DND-41 (cell line): ENCODE results near the gene PCF11.
A peak's percentile ranks its signal among the peaks of the same experiment; 100 is the strongest.
"Not testable (repeated sequence)": the region's sequence is repeated elsewhere in the genome, so short reads cannot be mapped to it uniquely, and the experiment has no call there.

Source experiments
- ATAC-seq: fragments of 200-7000 bp; cut with Tn5 transposase; 3 replicates; pipeline ENCODE4 v1.9.1; 2021; ENCODE audit warnings: low read depth; ENCODE audit not compliant: insufficient read depth
- DNase-seq: peaks from one replicate; pipeline ENCODE4 v3.0.0-alpha.2; 2020
- H2AFZ ChIP-seq: 2 replicates; pipeline ENCODE4 v1.6.0; 2012; ENCODE audit warnings: low read depth, low read length
- H3K27ac ChIP-seq: 2 replicates; pipeline ENCODE4 v1.5.1; 2012; ENCODE audit warnings: low read length, inconsistent platforms
- H3K27me3 ChIP-seq: fragments of 200-600 bp; sonication (generic); 2 replicates; pipeline ENCODE4 v1.6.0; 2012; ENCODE audit warnings: low read length, mild to moderate bottlenecking, inconsistent platforms; ENCODE audit not compliant: insufficient read depth, poor library complexity
- H3K36me3 ChIP-seq: 2 replicates; pipeline ENCODE4 v1.5.1; 2012; ENCODE audit warnings: low read length, inconsistent platforms; ENCODE audit not compliant: insufficient read depth
- H3K4me1 ChIP-seq: 2 replicates; pipeline ENCODE4 v1.5.1; 2012; ENCODE audit warnings: mild to moderate bottlenecking, low read length; ENCODE audit not compliant: insufficient read depth
- H3K4me2 ChIP-seq: 2 replicates; pipeline ENCODE4 v1.6.0; 2012; ENCODE audit warnings: mild to moderate bottlenecking, moderate library complexity, low read length, inconsistent platforms; ENCODE audit not compliant: insufficient read depth
- H3K4me3 ChIP-seq, 2 experiments: fragments of 200-600 bp in 1 of 2; shearing (Covaris generic) in 1 of 2; 2 replicates each; pipeline ENCODE4 v1.5.1; 2012 to 2016; ENCODE audit warnings: inconsistent platforms in 2 of 2, low read length in 2 of 2, mild to moderate bottlenecking in 2 of 2, low read depth in 1 of 2, moderate library complexity in 1 of 2
- H3K79me2 ChIP-seq: 2 replicates; pipeline ENCODE4 v1.6.0; 2012; ENCODE audit warnings: low read length, inconsistent platforms; ENCODE audit not compliant: insufficient read depth
- H3K9ac ChIP-seq: 2 replicates; pipeline ENCODE4 v1.6.0; 2012; ENCODE audit warnings: low read depth, mild to moderate bottlenecking, inconsistent platforms, low read length, moderate library complexity
- H3K9me3 ChIP-seq: 2 replicates; pipeline ENCODE4 v1.5.1; 2012; ENCODE audit warnings: low read length, moderate library complexity, mild to moderate bottlenecking, inconsistent platforms; ENCODE audit not compliant: insufficient read depth, severe bottlenecking
- H4K20me1 ChIP-seq: 2 replicates; pipeline ENCODE4 v1.6.0; 2012; ENCODE audit warnings: low read length; ENCODE audit not compliant: insufficient read depth
- CTCF ChIP-seq: IDR thresholded peaks from 2 replicates; pipeline ENCODE4 v1.5.1; 2012; ENCODE audit warnings: borderline replicate concordance, low read length, moderate library complexity, mild to moderate bottlenecking; ENCODE audit not compliant: poor library complexity, severe bottlenecking; ENCODE audit errors: extremely low read depth
- EZH2 ChIP-seq: IDR thresholded peaks from 3 replicates; pipeline ENCODE4 v1.6.1; 2012; ENCODE audit warnings: borderline replicate concordance, low read depth, mild to moderate bottlenecking, moderate library complexity, low read length, inconsistent platforms; ENCODE audit not compliant: severe bottlenecking

The PCF11 gene

GRCh38 chr11:83206221-83206620, 49.3 kb downstream of the PCF11 start:
- Histone ChIP-seq H3K9me3 (no peaks in the 10 kb centered on the region), H2AFZ (no peak overlapping the region), H3K4me3 (no peak overlapping the region), H3K9ac (no peak overlapping the region), H3K4me2 (no peak overlapping the region), H3K27me3 (no peaks in the 10 kb centered on the region), H3K36me3 (no peaks in the 10 kb centered on the region), H3K27ac (no peak overlapping the region), H4K20me1 (no peaks in the 10 kb centered on the region), H3K79me2 (no peaks in the 10 kb centered on the region), H3K4me1 (no peaks in the 10 kb centered on the region)
- ATAC-seq (no peak), DNase-seq (no peak)
- no peak for TF ChIP-seq EZH2

- DNase-seq, H2AFZ ChIP-seq, H3K9me3 ChIP-seq, H3K4me2 ChIP-seq, H4K20me1 ChIP-seq, H3K4me1 ChIP-seq, H3K36me3 ChIP-seq, H3K4me3 ChIP-seq, ATAC-seq, H3K27ac ChIP-seq, H3K79me2 ChIP-seq, H3K27me3 ChIP-seq, H3K9ac ChIP-seq: not testable (repeated sequence)
Measured at GRCh38 chr11:83206771-83207382, 49.9 kb downstream of the PCF11 start.

GRCh38 chr11:83219095-83219494, 62.2 kb downstream of the PCF11 start:
- Histone ChIP-seq H3K36me3 (no peaks in the 10 kb centered on the region), H3K9ac (no peak overlapping the region), H3K4me1 (no peaks in the 10 kb centered on the region), H4K20me1 (no peaks in the 10 kb centered on the region), H3K4me2 (no peak overlapping the region), H2AFZ (no peak overlapping the region), H3K4me3 (no peak overlapping the region), H3K27ac (no peak overlapping the region), H3K79me2 (no peaks in the 10 kb centered on the region), H3K9me3 (no peaks in the 10 kb centered on the region), H3K27me3 (no peaks in the 10 kb centered on the region)
- TF ChIP-seq CTCF (peak; percentile 41), EZH2 (no peak)
- DNase-seq, result no peak
- no peak for ATAC-seq

- Histone ChIP-seq H3K9me3 (no peaks in the 10 kb centered on the region), H3K27me3 (no peaks in the 10 kb centered on the region), H3K36me3 (no peaks in the 10 kb centered on the region), H3K9ac (no peak overlapping the region), H3K27ac (no peak overlapping the region), H3K4me2 (no peak overlapping the region), H3K79me2 (no peaks in the 10 kb centered on the region), H4K20me1 (no peaks in the 10 kb centered on the region), H3K4me3 (no peak overlapping the region), H3K4me1 (no peaks in the 10 kb centered on the region), H2AFZ (no peak overlapping the region)
- no peak for DNase-seq
- no peak for ATAC-seq
- TF ChIP-seq EZH2 (no peak), CTCF (no peak)
Measured at GRCh38 chr11:83220260-83220659, 63.3 kb downstream of the PCF11 start.
